GM20431 (cell line): ENCODE data around the gene GP1BA.

Experiments
- in situ Hi-C: fragments of 300-500 bp; cut with MseI, MboI; formaldehyde crosslinking; loops from one replicate; pipeline ENCODE4 v1.15.0; 2020; ENCODE audit warnings: low sequenced_read_pairs; ENCODE audit not compliant: unreplicated experiment

GP1BA gene

DNA sequence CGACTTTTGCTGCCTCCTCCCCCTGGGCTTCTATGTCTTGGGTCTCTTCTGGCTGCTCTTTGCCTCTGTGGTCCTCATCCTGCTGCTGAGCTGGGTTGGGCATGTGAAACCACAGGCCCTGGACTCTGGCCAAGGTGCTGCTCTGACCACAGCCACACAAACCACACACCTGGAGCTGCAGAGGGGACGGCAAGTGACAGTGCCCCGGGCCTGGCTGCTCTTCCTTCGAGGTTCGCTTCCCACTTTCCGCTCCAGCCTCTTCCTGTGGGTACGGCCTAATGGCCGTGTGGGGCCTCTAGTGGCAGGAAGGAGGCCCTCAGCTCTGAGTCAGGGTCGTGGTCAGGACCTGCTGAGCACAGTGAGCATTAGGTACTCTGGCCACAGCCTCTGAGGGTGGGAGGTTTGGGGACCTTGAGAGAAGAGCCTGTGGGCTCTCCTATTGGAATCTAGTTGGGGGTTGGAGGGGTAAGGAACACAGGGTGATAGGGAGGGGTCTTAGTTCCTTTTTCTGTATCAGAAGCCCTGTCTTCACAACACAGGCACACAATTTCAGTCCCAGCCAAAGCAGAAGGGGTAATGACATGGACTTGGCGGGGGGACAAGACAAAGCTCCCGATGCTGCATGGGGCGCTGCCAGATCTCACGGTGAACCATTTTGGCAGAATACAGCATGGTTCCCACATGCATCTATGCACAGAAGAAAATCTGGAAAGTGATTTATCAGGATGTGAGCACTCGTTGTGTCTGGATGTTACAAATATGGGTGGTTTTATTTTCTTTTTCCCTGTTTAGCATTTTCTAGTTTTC is 2.3 kb downstream of the GP1BA start:
- in situ Hi-C loops, result no loop called here

- in situ Hi-C loops, result no loop called here
Measured at GRCh38 chr17:4935650-4936049, 3.6 kb downstream of the GP1BA start.

- in situ Hi-C loops, result no loop called here
Measured at GRCh38 chr17:4936436-4936835, 4.4 kb downstream of the GP1BA start.

- in situ Hi-C loops, result no loop called here
Measured at GRCh38 chr17:4937553-4937952, 5.5 kb downstream of the GP1BA start.

GRCh38 chr17:4938069-4938491 is 6.0 kb downstream of the GP1BA start:
- in situ Hi-C loops, result no loop called here

DNA sequence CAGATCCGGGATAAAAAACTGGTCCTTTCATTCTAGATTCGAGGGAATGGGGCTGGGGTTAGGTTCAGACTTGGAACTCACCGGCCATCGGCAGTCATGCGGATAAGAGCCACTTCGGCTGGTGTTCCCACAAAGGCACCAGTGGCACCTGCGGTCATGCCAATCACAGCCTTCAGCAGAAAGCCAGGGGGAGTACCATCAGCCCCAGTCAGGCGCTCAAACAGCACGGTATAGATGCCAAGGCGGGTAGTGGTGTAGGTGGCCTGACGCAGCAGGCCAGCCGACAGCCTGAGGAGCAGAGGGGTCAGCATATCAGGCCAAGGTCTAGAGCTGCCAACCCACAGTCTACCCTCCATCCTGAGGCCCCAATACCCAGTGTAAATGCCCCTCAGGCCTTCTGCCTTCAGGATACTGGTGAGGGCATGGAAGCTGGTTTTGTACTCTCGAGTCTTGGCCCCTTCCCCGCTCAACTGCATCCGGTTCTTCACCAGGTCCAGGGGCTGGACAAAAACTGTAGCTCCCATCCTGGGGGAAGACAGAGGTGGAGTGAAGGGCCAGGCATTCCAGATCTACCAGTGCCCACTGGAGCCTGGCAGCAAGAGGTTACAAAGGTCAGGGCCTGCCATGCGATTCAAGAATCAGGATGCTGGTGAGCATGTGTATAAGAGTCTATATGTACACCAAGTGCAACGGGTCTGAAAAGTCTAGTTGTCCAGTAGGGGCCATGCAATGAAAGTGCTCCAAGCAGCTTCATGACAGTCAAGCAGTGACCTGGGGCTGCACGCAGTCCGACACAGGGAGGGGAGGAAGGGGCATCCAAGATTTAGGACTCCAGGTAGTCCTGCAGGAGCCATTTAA is 6.8 kb downstream of the GP1BA start:
- in situ Hi-C loops, result no loop called here

GRCh38 chr17:4939546-4939795 is 7.4 kb downstream of the GP1BA start:
- in situ Hi-C loops, result no loop called here

- in situ Hi-C loops, result no loop called here
Measured at GRCh38 chr17:4939796-4940554, 7.9 kb downstream of the GP1BA start, which contains the start of the genes RNF167 and SLC25A11. Gene RNF167 (plus strand): TSS chr17:4940268. CDS start chr17:4940910, 642 bp downstream. Gene SLC25A11 (minus strand): TSS chr17:4940046. CDS start chr17:4939910, 136 bp downstream.

DNA sequence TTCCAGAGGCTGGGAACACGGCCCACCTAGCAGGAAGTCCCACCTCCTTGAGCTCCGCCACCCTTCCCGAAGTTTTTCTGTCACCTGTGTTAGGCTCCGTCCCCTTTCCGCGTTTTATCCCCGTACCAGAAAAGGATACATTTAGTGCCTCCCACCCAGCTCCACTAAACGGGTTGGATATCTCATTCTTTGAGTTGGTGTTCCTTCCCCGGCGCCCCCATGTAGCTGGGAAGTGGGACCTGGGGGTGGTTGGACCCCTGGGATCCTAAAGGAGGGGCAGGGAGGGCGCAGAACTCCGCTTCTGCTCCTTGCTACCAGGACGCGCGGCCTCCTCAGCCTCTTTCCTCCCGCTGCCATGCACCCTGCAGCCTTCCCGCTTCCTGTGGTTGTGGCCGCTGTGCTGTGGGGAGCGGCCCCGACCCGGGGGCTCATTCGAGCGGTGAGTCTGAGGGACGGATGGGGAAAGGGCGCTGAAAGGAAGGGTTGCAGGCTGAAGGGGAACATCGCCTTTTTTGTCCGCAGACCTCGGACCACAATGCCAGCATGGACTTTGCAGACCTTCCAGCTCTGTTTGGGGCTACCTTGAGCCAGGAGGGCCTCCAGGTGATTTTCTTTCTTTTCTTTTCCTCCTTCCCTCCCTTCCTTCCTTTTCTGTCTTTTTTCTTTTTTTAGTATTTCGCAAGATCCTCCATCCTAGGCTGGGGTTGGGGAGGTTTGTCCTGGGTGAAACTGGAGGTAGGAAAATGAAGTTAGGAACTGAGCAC is 8.7 kb downstream of the GP1BA start:
- in situ Hi-C loops, result no loop called here

GRCh38 chr17:4941319-4941610 is 9.2 kb downstream of the GP1BA start:
- in situ Hi-C loops, result no loop called here

DNA sequence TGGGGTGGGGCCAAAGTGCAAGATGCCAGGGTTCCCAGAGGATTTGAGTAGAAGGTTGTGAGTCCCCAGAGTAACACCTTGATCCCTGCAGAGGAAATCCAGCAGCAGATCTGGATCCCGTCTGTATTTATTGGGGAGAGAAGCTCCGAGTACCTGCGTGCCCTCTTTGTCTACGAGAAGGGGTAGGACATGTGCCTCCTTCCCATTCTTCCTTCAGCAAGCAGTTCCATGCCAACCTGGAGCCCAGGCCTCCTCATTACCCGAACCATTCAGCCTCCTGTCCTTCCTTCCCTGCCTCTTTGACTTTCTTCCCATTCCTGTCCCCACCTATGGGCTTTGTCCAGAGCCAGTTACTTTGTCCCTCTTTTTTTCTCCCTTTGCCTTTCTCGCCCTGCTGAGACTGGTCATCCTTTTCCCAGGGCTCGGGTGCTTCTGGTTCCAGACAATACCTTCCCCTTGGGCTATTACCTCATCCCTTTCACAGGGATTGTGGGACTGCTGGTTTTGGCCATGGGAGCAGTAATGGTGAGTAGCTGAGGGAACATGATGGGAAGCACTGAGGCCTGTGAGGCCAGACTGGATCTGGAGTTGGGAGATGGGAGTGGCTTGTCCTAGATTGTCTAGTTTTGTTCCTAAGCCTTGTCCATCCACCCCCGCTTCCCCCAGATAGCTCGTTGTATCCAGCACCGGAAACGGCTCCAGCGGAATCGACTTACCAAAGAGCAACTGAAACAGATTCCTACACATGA is 10.9 kb downstream of the GP1BA start:
- in situ Hi-C loops, result no loop called here

GRCh38 chr17:4944163-4944553 is 12.1 kb downstream of the GP1BA start:
- in situ Hi-C loops, result no loop called here

DNA sequence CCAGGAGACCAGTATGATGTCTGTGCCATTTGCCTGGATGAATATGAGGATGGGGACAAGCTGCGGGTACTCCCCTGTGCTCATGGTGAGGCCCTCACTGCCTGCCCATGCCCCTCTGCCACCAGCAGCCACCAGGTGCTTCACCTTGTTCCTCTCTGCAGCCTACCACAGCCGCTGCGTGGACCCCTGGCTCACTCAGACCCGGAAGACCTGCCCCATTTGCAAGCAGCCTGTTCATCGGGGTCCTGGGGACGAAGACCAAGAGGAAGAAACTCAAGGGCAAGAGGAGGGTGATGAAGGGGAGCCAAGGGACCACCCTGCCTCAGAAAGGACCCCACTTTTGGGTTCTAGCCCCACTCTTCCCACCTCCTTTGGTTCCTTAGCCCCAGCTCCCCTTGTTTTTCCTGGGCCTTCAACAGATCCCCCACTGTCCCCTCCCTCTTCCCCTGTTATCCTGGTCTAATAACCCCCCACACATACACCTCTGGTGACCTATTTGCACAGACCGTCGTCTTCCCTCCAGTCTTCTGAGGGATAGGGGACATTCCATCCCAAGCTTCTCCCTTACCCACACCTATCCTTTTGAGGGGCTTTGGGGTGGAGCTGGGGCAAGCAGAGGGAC is 12.6 kb downstream of the GP1BA start:
- in situ Hi-C loops, result no loop called here

DNA sequence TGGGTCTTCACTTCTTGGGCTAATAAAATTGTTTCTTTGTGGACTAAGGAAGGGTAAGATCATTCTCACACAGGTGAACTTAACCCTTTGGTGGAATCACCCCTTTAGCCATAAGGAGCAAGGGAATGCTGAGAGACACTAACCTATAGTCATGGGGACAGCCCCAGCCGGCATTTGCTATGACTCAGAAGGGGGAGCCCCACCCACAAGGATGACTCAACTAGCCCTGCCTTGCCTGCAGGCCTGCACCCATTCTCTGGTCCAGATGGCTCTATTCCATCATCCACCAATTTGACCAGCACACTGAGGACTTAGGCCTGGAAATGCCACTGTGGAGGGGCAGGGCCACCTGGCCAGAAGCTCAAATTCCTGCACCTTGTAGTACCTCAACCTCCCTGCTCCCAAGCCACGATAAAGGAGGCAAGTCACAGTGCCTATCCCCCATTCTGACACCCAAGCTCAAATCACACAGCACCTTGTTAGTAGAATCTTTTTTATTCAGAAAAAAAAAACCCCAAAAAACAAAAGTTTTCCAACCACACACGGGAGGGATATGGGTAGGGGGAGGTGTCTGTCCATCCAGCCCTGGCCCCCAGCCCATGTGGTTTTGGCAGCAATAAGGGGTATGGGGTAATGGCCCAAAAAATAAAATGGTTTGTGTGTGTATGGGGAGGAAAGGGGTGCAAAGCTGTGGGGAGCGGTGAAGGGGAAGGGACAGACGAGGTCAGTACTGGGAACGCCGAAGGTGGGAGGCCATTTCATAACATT is 13.3 kb downstream of the GP1BA start:
- in situ Hi-C loops, result no loop called here

DNA sequence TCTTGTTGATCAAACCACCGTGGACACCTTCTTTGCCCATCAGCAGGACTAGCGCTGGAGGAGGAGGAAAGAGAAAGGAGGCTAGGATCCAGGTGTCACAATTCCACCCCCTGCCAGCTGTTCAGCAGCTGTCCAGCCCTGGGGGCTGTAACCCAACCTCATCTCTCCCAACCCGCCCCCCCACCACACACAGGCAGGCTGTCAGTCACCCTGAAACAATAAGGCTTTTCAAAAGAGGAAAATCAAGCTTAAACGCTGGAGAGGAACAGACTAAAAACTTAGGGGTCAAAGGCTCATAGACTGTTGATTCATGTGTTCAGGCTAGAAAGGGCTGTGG is 13.8 kb downstream of the GP1BA start:
- in situ Hi-C loops, result no loop called here

DNA sequence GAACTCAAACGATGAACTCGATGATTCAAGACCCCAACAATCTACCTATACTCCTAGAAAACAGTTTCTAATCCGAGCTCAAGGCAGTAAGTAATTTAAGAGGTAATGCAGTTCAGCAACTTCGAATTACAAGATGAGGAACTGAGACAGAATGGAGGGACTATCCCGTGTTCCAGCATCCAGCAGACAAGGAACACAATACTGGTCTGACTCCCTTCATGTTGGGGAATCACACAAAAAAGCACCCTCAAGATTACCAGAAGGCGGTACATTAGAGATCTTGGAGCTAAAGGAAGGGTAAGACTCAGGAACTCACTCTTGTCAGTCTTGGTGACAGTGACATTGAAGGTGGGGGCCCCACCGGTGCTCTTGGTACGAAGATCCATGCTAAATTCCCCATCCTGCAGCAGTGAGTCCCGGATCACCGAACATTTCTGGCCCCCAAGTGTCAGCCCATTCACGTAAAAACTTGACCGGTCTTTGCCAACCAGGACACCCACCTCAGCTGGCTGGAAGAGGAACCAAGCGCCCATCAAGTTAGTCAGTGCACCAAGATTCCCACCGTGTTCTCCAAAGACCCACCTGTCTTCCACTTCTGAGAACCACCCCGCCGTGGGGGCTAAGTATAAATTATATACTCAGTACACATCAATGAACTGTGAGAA is 14.4 kb downstream of the GP1BA start:
- in situ Hi-C loops, result no loop called here

GRCh38 chr17:4947010-4947410 is 14.9 kb downstream of the GP1BA start:
- in situ Hi-C loops, result no loop called here
